Cardiac fibroblast (primary cell): ENCODE results near the gene GALNT1.
A peak's percentile ranks its signal among the peaks of the same experiment; 100 is the strongest.

Experiments used
- DNase-seq, 2 donors: peaks; one replicate each; pipeline versions ENCODE4 v3.0.0 to v3.0.0-alpha.2; 2010; ENCODE audit warnings: low read depth in 2 of 2
- H3K4me3 ChIP-seq, 2 donors: replicated peaks in 1 of 2; 1 replicate in 1 of 2; 2 replicates in 1 of 2; pipeline ENCODE4 v1.5.1; 2011; ENCODE audit warnings: low read depth in 2 of 2, low read length in 2 of 2, mild to moderate bottlenecking in 2 of 2, moderate library complexity in 1 of 2
- TF ChIP-seq, protein P1 (sequence below): IDR thresholded peaks from one replicate; pipeline ENCODE4 v1.5.1; 2011; ENCODE audit warnings: low read depth, mild to moderate bottlenecking, low read length, inconsistent platforms

GALNT1 gene

DNA sequence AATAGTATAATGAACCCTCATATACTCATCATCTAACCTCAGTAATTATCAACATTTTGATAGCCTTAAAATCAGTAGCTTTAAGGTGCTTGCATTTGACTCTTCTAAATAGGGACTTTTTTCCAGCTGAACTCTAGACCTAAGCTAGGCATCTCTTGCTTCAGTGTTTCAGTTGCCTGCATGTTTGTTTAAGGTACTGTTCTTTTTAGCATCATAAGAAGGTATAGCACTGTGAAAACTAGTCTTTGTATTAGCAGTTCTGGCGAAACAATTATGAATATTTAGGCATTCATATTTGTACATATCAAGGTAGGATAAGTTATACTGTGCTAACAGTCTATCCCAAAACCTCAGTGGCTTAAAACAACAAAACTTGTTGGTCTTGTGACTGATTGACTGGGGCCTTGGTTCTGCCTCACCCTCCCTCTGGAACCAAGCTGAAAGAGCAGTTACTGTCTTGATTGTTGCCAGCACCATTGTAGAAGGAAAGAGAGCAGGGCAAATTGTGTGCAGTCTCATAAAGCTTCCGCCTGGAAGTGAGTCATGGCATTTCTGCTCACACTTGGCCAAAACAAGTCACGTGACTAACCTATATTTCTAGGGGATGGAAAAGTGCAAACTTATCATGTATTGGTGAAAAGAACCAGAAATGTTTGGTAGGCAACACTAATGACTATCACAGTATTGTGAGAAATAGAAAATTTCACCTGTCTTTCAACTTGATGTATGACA, 24.3 kb downstream of the GALNT1 start:
- TF ChIP-seq, protein P1, sequence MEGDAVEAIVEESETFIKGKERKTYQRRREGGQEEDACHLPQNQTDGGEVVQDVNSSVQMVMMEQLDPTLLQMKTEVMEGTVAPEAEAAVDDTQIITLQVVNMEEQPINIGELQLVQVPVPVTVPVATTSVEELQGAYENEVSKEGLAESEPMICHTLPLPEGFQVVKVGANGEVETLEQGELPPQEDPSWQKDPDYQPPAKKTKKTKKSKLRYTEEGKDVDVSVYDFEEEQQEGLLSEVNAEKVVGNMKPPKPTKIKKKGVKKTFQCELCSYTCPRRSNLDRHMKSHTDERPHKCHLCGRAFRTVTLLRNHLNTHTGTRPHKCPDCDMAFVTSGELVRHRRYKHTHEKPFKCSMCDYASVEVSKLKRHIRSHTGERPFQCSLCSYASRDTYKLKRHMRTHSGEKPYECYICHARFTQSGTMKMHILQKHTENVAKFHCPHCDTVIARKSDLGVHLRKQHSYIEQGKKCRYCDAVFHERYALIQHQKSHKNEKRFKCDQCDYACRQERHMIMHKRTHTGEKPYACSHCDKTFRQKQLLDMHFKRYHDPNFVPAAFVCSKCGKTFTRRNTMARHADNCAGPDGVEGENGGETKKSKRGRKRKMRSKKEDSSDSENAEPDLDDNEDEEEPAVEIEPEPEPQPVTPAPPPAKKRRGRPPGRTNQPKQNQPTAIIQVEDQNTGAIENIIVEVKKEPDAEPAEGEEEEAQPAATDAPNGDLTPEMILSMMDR: no peak
- no peak overlapping the region for H3K4me3 ChIP-seq
- DNase-seq: peak; percentile 44 to 64

DNA sequence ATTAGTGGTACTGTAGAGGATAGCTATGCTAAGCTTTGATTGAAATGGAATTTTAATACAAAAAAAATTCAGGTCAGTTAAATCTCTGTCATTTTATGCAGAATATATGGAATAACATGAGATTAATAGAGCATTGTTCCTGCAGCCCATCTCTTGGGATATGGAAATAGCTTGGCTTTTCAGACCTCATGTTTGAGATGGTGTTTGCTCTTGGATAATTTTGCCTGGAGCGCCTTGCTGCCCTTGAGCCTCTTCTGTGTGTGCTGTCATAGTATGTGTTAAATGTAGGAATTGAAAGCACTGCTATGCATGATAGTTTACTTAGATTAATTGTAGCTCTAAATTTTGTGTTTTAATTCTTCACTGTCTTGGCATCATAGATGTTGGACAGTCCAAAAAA, 27.7 kb downstream of the GALNT1 start:
- DNase-seq: no peak
- no peak overlapping the region for H3K4me3 ChIP-seq
- TF ChIP-seq, protein P1: no peak

DNA sequence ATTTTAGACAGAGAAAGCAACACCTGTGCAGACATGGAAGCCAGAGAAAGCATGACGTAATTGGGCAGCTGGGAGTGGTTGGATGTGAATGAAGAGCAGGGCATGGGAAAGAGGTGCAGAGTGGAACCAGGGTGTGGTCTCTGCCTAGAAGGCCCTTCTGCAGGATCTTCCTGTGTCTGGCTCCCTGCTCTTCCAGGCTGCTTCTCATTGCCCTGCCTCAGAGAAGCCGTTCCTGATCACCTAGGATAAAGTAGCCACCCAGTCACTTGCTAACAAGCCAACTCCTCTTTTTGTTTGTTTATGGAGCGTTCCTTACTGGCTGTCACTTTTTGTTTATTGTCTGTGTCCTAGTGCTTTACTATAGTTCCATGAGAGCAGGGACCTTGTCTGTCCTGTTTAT, 28.5 kb downstream of the GALNT1 start:
- TF ChIP-seq, protein P1: no peak
- H3K4me3 ChIP-seq: no peak overlapping the region
- DNase-seq: no peak

DNA sequence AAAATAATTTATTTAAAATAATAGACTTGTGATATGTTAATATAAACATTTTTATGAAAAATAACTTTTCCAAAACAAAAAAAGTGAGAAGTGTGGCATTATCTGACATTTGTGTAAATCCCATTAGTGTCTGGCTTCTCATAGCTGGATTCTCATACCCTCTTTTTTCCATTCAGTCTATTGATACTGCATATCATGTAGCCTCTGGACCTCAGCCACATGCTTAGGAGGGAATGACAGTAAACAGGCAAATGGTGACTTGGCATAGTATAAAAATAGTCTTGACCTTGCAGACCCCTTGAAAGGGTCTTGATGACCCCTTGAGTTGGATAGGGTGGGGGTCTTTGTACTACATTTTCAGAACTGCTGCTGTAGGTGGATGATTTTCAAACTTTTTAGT, 29.2 kb downstream of the GALNT1 start:
- DNase-seq: no peak
- TF ChIP-seq, protein P1: no peak
- no peak overlapping the region for H3K4me3 ChIP-seq

DNA sequence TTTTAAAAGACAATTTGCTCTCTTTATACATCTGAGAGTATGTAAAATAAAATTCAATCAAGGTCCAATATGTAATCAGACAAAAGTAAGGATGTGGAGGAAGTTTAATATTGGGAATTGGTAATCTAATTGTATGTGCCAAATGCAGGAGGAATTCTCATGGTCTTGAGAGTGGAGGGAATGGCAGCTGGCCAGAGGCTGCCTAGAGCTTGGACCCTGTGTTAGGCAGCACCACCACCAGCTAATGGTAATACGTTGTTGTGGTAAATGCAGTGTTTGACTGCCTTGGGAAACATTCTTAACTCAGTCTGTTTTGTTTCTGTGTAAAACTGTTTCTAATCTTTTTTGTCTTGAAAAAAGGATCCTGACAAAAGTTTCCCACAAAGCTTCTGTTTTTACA, 30.0 kb downstream of the GALNT1 start:
- TF ChIP-seq, protein P1: no peak
- DNase-seq: peak in 1 of 2 donors; percentile 27
- no peak overlapping the region for H3K4me3 ChIP-seq

DNA sequence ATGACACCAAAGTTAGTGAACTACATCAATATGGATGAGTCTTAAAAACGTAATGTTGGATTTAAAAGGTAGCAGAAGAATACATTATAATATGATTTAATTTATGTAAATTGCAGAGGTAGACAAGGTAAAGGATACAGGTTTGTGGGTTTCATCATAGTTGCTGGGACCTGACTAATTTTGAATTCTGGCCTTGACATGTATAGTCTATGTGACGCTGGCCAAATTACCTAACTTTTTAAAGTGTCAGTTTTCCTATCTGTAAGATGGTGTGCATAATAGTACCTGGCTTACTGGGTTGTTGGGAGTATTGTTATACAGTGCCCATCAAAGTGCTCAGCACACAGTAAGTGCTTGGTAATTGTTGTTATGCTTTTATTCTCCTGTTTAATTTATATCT, 34.5 kb downstream of the GALNT1 start:
- TF ChIP-seq, protein P1: no peak
- H3K4me3 ChIP-seq: no peak overlapping the region
- DNase-seq: no peak
